HepG2 (cell line): ENCODE measurements around the gene CDC23. TPM values are rescaled to one million over a fixed set of nuclear protein-coding genes. Genes with fewer than 3 reads are reported as not detected.

Experiments
- LRRFIP1 ChIP-seq: sonication (generic); formaldehyde crosslinking; conservative IDR thresholded peaks from 2 replicates; pipeline ENCODE4 v1.4.0; 2020; ENCODE audit warnings: missing genetic modification reagents
- SP140L ChIP-seq: sonication (generic); formaldehyde crosslinking; IDR thresholded peaks from 2 replicates; pipeline ENCODE4 v1.4.0; 2020; ENCODE audit warnings: missing genetic modification reagents, borderline replicate concordance
- SRSF1 ChIP-seq: fragments of 200-400 bp; formaldehyde crosslinking; optimal IDR thresholded peaks from 2 replicates; pipeline ENCODE3; 2017; ENCODE audit warnings: mild to moderate bottlenecking, low read depth, low read length, moderate library complexity
- TEAD3 ChIP-seq: optimal IDR thresholded peaks from 2 replicates; pipeline ENCODE3; 2016; ENCODE audit warnings: borderline replicate concordance
- ZBTB14 ChIP-seq: sonication (generic); formaldehyde crosslinking; IDR thresholded peaks from 2 replicates; pipeline ENCODE4 v1.4.0; 2020; ENCODE audit warnings: missing genetic modification reagents
- ZBTB43 ChIP-seq: sonication (generic); formaldehyde crosslinking; conservative IDR thresholded peaks from 2 replicates; pipeline ENCODE4 v1.4.0; 2020; ENCODE audit warnings: missing genetic modification reagents
- ZNF280D ChIP-seq: sonication (generic); formaldehyde crosslinking; IDR thresholded peaks from 2 replicates; pipeline ENCODE4 v1.5.1; 2020; ENCODE audit warnings: mild to moderate bottlenecking, missing genetic modification reagents
- ZNF3 ChIP-seq: IDR thresholded peaks from 2 replicates; pipeline ENCODE4 v1.7.0; 2017; ENCODE audit warnings: inconsistent platforms
- ZNF407 ChIP-seq: sonication (generic); formaldehyde crosslinking; IDR thresholded peaks from one replicate; pipeline ENCODE4 v1.5.1; 2020; ENCODE audit warnings: mild to moderate bottlenecking, missing genetic modification reagents; ENCODE audit errors: not compliant biosample characterization
- ZNF546 ChIP-seq: sonication (generic); formaldehyde crosslinking; conservative IDR thresholded peaks from 2 replicates; pipeline ENCODE4 v1.8.1; 2023; ENCODE audit warnings: mild to moderate bottlenecking, missing genetic modification reagents
- polyA plus RNA-seq, 8 experiments: library from polyadenylated mRNA; depleted of rRNA in 3 of 8; stranded (reverse) in 7 of 8; unstranded in 1 of 8; fragments of >200 nt; fragmentation: Illumina TruSeq in 4 of 8; extraction: Trizol in 4 of 8; gene quantifications; 2 replicates each; pipeline versions ENCODE4 v1.2.1 to v1.2.3, GENCODE V29; 2011 to 2016; ENCODE audit warnings: low read depth in 4 of 8, missing spikeins in 1 of 8, mixed read lengths in 1 of 8; ENCODE audit not compliant: insufficient read depth in 1 of 8
- total RNA-seq, 5 experiments: library from RNA; depleted of rRNA; stranded (reverse); fragments of >200 nt; fragmentation: Illumina TruSeq; extraction: Trizol; gene quantifications; 2 replicates each; pipeline ENCODE4 v1.2.3, GENCODE V29; 2016; ENCODE audit warnings: low read depth in 1 of 5

Gene CDC23
- total and polyA plus RNA-seq, 2 of the 13 experiments (the other 11 are each of a cell fraction or from before 2014, with no cell fraction given), result 38.3 to 47.7 TPM

- TF ChIP-seq ZBTB43 (CRISPR knock-in tag), result no peak
- no peak for TF ChIP-seq ZNF407 (CRISPR knock-in tag)
- TF ChIP-seq SRSF1, result no peak
- TF ChIP-seq ZNF546, result 0 out of 2 replicates have a peak, but pooled peaks have one; percentile 45
- peak; percentile 65 for TF ChIP-seq TEAD3 (CRISPR knock-in tag)
- TF ChIP-seq ZNF280D (CRISPR knock-in tag), result no peak
- TF ChIP-seq ZNF3 (CRISPR knock-in tag), result no peak
- TF ChIP-seq LRRFIP1 (CRISPR knock-in tag), result no peak
- TF ChIP-seq ZBTB14, result peak; percentile 49; the same call in 1 of the 2 replicates
- no peak for TF ChIP-seq SP140L (CRISPR knock-in tag)
Measured at GRCh38 chr5:138241688-138242571, 28.8 kb upstream of the CDC23 start (continued).
